ENCODE results near the gene TRIL. TPM values are rescaled to one million over a fixed set of nuclear protein-coding genes. Genes with fewer than 3 reads are reported as not detected.

TRIL gene
- total RNA-seq, 1 donor from 2014 or later, result 0.23 TPM

DNA sequence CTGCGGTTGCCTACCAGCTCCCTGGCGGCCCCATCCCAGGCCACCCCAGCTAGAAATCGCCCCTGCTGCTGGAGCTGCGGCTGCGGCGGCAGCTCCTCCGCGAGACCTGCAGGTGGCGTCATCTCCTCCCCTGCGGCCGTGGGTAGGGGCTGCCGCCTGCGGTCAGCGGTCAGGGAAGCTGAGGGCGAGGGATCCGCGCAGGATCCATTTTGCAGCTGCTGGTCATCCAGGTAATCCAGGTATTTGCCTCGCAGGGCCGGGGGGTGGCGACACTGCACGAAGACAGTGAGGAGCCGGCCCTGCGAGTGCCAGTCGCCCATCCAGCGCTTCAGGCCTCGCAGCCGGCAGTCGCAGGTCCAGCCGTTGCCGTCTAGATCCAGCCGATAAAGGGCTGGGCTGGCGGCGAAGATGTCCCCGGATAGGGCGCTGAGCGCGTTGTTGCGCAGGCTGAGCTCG is 1.5 kb downstream of the TRIL start:
- Mint-ChIP-seq H3K36me3 (ENCODE audit: low read depth, unreplicated experiment) (no peaks in the 10 kb centered on the region), H3K4me1 (ENCODE audit: unreplicated experiment) (peaks cover 9% of the 10 kb centered on the region), H3K4me3 (ENCODE audit: unreplicated experiment) (no peak overlapping the region), H3K27me3 (ENCODE audit: unreplicated experiment) (peaks cover 9% of the 10 kb centered on the region), H3K27ac (ENCODE audit: unreplicated experiment) (no peak overlapping the region), H3K9me3 (ENCODE audit: unreplicated experiment) (no peaks in the 10 kb centered on the region)
- TF ChIP-seq CTCF (IDR thresholded peaks at IDR 0.05; ENCODE audit: unreplicated experiment), result peak; percentile 43
- DNase-seq (ENCODE audit: low spot score), result peak; percentile 78

DNA sequence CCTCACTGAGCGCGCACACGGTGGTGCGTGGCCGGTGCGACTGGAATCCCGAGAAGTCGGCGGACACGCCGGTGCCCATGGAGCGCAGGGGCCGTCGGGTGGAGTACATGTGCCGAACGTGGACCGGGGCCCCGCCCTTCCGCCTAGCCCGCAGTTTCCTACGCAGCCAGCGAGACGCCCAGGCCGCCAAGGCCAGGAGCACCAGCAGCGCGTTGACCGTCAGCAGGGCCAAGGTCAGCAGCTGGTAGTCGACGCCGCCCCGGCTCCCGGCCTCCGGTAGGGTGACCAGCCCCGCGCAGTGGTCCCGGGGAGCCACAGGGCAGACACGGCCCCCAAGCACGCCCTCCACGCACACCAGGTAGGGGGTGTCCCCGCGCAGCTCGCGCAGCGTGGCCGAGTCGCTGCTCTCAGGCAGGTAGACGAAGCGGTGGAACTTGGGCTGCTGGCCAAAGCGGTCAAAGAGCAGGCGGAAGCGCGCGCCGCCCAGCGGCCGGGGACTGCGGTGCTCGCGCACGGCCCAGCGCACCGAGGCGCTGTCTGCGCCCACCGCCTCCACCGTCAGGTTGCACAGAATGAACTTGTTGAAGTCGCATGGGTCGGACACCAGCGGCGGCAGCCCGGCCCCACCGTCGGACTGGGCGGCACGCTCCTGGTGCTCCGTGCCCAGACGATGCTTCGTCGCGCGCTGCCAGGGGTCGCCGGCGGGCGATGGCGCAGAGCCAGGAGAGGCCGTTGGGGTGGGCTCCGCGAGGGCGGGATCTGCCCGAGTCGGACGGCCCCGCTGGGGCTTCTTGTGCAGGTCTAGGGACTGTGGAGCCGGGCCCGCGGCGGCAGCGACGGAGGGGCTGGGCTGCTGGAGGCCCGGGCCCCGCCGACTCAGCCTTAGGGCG is 2.2 kb downstream of the TRIL start:
- H3K4me1 Mint-ChIP-seq (ENCODE audit: unreplicated experiment), result peaks cover 9% of the 10 kb centered on the region
- TF ChIP-seq CTCF (IDR thresholded peaks at IDR 0.05; ENCODE audit: unreplicated experiment), result peak; percentile 70
- H3K27me3 Mint-ChIP-seq (ENCODE audit: unreplicated experiment), result peaks cover 9% of the 10 kb centered on the region
- peak; percentile 87 for DNase-seq (ENCODE audit: low spot score)
- peak overlapping the region; percentile 42 for H3K4me3 Mint-ChIP-seq (ENCODE audit: unreplicated experiment)
- H3K27ac Mint-ChIP-seq (ENCODE audit: unreplicated experiment), result no peak overlapping the region
- H3K36me3 Mint-ChIP-seq (ENCODE audit: low read depth, unreplicated experiment), result no peaks in the 10 kb centered on the region
- H3K9me3 Mint-ChIP-seq (ENCODE audit: unreplicated experiment), result no peaks in the 10 kb centered on the region

- peaks cover 9% of the 10 kb centered on the region for H3K27me3 Mint-ChIP-seq (ENCODE audit: unreplicated experiment)
- no peaks in the 10 kb centered on the region for H3K36me3 Mint-ChIP-seq (ENCODE audit: low read depth, unreplicated experiment)
- peak overlapping the region; percentile 42 for H3K4me3 Mint-ChIP-seq (ENCODE audit: unreplicated experiment)
- no peak overlapping the region for H3K27ac Mint-ChIP-seq (ENCODE audit: unreplicated experiment)
- DNase-seq (ENCODE audit: low spot score), result no peak
- H3K4me1 Mint-ChIP-seq (ENCODE audit: unreplicated experiment), result peaks cover 9% of the 10 kb centered on the region
- H3K9me3 Mint-ChIP-seq (ENCODE audit: unreplicated experiment), result no peaks in the 10 kb centered on the region
- no peak for TF ChIP-seq CTCF (IDR thresholded peaks at IDR 0.05; ENCODE audit: unreplicated experiment)
Observed at GRCh38 chr7:28955356-28955717, 2.8 kb downstream of the TRIL start.

GRCh38 chr7:28954946-28955345 is 3.2 kb downstream of the TRIL start:
- no peak for DNase-seq (ENCODE audit: low spot score)
- Mint-ChIP-seq H3K4me3 (ENCODE audit: unreplicated experiment) (no peak overlapping the region), H3K36me3 (ENCODE audit: low read depth, unreplicated experiment) (no peaks in the 10 kb centered on the region), H3K9me3 (ENCODE audit: unreplicated experiment) (no peaks in the 10 kb centered on the region), H3K27ac (ENCODE audit: unreplicated experiment) (no peak overlapping the region), H3K27me3 (ENCODE audit: unreplicated experiment) (peaks cover 8% of the 10 kb centered on the region), H3K4me1 (ENCODE audit: unreplicated experiment) (peaks cover 9% of the 10 kb centered on the region)
- no peak for TF ChIP-seq CTCF (IDR thresholded peaks at IDR 0.05; ENCODE audit: unreplicated experiment)

GRCh38 chr7:28954471-28954870 is 3.7 kb downstream of the TRIL start:
- no peaks in the 10 kb centered on the region for H3K36me3 Mint-ChIP-seq (ENCODE audit: low read depth, unreplicated experiment)

More at GRCh38 chr7:28954471-28954870, 3.7 kb downstream of the TRIL start:
- Mint-ChIP-seq H3K27ac (ENCODE audit: unreplicated experiment) (no peak overlapping the region), H3K4me1 (ENCODE audit: unreplicated experiment) (peaks cover 9% of the 10 kb centered on the region), H3K27me3 (ENCODE audit: unreplicated experiment) (peaks cover 8% of the 10 kb centered on the region), H3K9me3 (ENCODE audit: unreplicated experiment) (no peaks in the 10 kb centered on the region), H3K4me3 (ENCODE audit: unreplicated experiment) (no peak overlapping the region)
- DNase-seq (ENCODE audit: low spot score), result no peak
- no peak for TF ChIP-seq CTCF (IDR thresholded peaks at IDR 0.05; ENCODE audit: unreplicated experiment)
